ENCODE data around the gene RGS6.

Gene RGS6

GRCh38 chr14:71932229-71932981 lies at the start of gene RGS6:
RGS6 (plus strand) TSS chr14:71932429.
- no peak for TF ChIP-seq CTCF (IDR thresholded peaks at IDR 0.05)

DNA sequence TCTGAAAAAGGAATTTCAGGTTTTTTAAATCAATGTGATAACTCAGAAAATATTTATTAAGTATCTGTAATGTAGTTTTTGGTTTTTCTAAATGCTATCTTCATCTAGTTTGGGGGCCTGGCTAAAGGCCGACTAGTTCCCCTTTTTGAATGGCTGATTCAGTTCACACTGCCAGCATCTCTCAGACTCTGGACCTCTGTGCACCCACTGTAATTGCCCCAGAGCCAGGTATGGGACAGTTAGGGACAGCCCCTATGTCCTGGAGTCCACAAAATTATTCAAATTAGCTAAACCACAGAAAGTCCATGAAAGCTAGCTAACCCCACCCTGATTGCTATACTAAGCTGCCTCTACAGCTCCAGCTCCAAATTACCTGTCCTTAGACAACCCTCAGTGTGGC lies 49.1 kb upstream of the RGS6 start:
- TF ChIP-seq CTCF (IDR thresholded peaks at IDR 0.05): no peak

DNA sequence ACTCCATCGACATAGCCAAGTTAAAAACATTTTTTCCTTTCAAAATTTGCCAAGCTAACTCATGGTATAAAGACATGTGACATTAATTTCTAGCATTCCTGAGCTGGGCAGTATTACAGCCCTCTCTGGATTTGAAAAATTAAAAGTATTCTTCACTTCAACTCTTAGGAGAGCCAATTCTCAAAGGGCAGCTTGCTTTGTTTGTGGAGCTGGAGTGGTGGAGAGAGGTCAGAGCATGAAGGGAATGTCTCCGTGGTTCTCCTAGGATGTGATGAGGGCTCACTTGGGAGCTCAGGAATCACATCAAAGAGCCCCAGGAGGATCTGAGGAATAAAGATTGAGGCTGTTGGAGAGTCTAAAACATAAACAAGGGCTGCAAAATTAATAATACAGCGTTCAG lies 46.9 kb upstream of the RGS6 start:
- no peak for TF ChIP-seq CTCF (IDR thresholded peaks at IDR 0.05)

- no peak for TF ChIP-seq CTCF (IDR thresholded peaks at IDR 0.05)
These were observed 41.7 kb upstream of the RGS6 start for GRCh38 chr14:71890541-71890940.

DNA sequence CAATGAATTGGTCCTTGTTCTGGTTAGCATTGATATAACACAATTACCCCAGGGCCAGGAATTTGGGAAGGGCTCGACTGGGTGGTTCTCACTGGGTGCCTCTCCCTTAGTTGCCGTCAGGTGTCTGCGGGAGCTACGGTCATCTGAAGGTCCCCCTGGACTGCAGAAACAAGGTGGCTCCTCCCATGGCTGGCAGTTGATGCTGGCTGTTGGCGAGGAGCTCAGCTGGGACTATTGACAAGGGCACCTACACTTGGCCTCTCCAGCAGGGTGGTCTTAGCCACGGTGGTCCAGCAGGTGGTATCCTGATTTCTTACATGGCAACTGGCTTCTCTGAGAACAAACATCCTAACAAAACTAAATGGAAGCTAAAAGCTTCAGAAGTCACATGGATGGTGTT lies 41.0 kb upstream of the RGS6 start:
- TF ChIP-seq CTCF (IDR thresholded peaks at IDR 0.05): no peak

GRCh38 chr14:71891970-71892369 lies 40.3 kb upstream of the RGS6 start:
- TF ChIP-seq CTCF (IDR thresholded peaks at IDR 0.05): no peak

DNA sequence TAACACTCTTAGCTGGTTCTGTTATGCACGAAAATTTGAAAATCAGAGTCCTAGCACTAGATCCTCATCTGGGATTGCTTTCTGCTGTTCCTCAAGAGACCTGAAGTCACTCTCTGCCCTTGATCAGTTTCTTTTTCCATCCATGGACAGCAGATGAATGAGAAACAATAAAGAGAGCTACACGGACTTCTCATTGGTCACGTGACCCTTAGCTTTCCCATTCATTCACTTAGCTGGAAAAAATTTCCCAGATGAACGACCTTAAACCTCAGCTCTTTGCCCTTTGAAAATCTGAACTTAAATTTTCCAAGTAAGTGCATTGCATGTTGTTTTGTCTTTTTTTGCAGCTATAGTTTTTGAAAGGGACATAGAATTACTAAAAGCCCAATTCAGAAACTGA lies 27.2 kb upstream of the RGS6 start:
- no peak for TF ChIP-seq CTCF (IDR thresholded peaks at IDR 0.05)

DNA sequence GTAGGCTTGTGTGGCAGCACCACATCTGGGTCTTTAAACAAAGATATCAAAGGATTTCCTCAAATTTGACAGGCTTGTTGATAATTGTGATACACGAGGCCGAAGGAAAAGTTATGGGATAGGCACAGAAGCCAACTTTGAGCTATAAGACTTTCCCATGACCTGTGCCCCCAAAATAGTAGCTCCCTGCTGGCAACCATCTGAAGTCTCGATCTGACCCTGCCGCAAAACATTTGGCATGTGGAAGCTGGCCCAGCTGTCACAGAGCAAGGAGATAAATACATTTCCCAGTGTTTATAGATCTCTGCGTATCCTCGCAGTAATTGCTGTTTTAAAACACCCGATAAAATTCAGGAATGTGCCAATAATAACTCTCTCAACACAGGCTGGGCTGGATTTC lies 26.4 kb upstream of the RGS6 start:
- TF ChIP-seq CTCF (IDR thresholded peaks at IDR 0.05): no peak

All from LNCAP (cell line).